Stomach smooth muscle (tissue), 2 donors: ENCODE results near the gene ALDH8A1.

Experiments used
- H3K27ac ChIP-seq: one replicate; pipeline ENCODE4 v1.7.0; 2013; ENCODE audit warnings: mild to moderate bottlenecking, low read length, inconsistent platforms
- H3K27me3 ChIP-seq, 2 donors: one replicate each; pipeline ENCODE4 v1.7.0; 2013; ENCODE audit warnings: low read length in 2 of 2; ENCODE audit not compliant: insufficient read depth in 2 of 2, control insufficient read depth in 1 of 2
- H3K36me3 ChIP-seq, 2 donors: one replicate each; pipeline ENCODE4 v1.7.0; 2013; ENCODE audit warnings: low read length in 2 of 2; ENCODE audit not compliant: control insufficient read depth in 2 of 2, insufficient read depth in 2 of 2
- H3K4me1 ChIP-seq: one replicate; pipeline ENCODE4 v1.7.0; 2013; ENCODE audit warnings: low read length; ENCODE audit not compliant: control insufficient read depth, insufficient read depth
- H3K4me3 ChIP-seq, 2 donors: one replicate each; pipeline ENCODE4 v1.7.0; 2013; ENCODE audit warnings: low read length in 2 of 2
- H3K9ac ChIP-seq, 2 donors: one replicate each; pipeline ENCODE4 v1.7.0; 2013; ENCODE audit warnings: low read length in 2 of 2, mild to moderate bottlenecking in 1 of 2
- H3K9me3 ChIP-seq, 2 donors: one replicate each; pipeline ENCODE4 v1.7.0; 2013; ENCODE audit warnings: low read length in 2 of 2; ENCODE audit not compliant: control insufficient read depth in 2 of 2
- donor health status: healthy.
- donor health status: Pancreatic carcinoma.

The ALDH8A1 gene

GRCh38 chr6:134979142-134979541 lies 29.2 kb upstream of the ALDH8A1 start:
- H3K9ac ChIP-seq: no peak overlapping the region
- H3K4me1 ChIP-seq: no peaks in the 10 kb centered on the region
- no peak overlapping the region for H3K27ac ChIP-seq
- peaks cover 12 to 30% of the 10 kb centered on the region in 2 donors for H3K36me3 ChIP-seq
- no peaks in the 10 kb centered on the region for H3K27me3 ChIP-seq
- H3K4me3 ChIP-seq: no peak overlapping the region
- H3K9me3 ChIP-seq: no peaks in the 10 kb centered on the region

DNA sequence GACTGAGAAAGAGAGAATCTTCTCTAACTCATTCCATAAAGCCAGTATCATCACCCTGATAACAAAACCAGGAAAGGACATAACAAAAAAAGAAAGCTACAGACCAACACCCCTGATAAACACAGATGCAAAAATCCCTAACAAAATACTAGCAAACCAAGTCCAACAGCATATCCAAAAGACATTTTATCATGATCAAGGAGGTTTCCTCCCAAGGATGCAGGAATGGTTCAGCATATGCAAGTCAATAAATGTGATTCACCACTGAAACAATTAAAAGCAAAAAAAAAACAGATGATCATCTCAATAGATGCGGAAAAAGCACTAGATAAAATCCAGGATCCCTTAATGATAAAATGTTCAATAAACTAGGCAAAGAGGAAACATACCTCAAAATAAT lies 24.5 kb upstream of the ALDH8A1 start:
- no peak overlapping the region for H3K9ac ChIP-seq
- H3K27ac ChIP-seq: no peak overlapping the region
- no peak overlapping the region for H3K4me3 ChIP-seq
- H3K36me3 ChIP-seq: peaks cover 4 to 13% of the 10 kb centered on the region in 2 donors
- H3K27me3 ChIP-seq: no peaks in the 10 kb centered on the region
- H3K4me1 ChIP-seq: no peaks in the 10 kb centered on the region
- no peaks in the 10 kb centered on the region for H3K9me3 ChIP-seq

DNA sequence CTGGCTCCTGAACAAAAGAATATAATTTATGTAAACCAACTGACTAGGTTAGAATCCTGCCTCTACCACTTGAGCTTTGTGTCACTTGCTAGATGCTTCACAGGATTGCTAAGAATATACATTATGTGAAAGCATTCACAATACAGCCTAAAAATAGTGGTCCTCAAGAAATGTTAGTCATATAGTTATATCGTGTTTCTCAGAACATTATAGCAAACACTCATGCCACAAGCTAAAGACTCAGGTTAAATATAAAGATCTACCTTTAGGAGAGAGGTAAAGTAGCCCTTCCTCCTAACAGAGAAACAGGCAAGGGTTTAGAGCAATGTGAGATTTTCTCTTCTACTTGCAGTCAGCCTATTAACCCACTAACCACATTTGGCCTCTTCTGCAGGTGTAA lies 17.8 kb upstream of the ALDH8A1 start:
- Histone ChIP-seq H3K9ac (no peak overlapping the region), H3K4me1 (no peaks in the 10 kb centered on the region), H3K4me3 (no peak overlapping the region), H3K36me3 (peaks cover 12 to 13% of the 10 kb centered on the region in 2 donors), H3K9me3 (no peaks in the 10 kb centered on the region), H3K27ac (no peak overlapping the region), H3K27me3 (no peaks in the 10 kb centered on the region)

DNA sequence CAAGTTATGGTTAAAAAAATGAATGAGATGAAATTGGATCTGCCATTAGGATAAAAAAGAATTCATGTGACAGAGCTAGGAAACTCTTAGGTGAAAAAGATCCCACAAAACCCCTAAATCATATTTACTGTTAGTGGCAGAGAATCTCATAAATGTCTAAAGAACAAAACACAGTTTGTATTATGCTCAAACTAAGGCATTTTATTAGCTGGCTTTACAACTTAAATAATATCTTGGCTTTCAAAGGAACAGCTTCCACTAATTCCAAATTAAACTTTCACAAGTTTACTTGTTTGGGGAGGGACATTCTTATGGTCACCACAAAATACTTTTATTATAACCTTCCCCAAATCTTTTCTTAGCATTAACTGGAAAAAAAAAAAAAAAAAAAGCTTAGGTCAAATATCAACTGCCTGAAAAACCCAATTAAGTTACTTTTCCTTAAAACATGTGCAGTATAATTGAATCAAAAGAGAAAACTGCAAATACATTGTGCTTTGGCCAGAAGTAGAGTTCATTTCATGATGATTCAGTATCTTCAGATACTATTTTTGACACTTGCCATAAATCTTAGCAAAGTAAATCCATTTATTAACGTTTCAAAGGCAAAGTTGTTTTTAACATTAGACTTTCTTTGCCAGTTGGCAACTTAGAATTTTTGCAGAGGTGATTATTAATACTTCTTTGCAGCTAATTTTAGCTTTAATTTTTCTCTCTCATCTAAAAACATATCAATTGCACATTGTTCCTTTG lies 14.7 kb upstream of the ALDH8A1 start:
- no peak overlapping the region for H3K4me3 ChIP-seq
- H3K4me1 ChIP-seq: no peaks in the 10 kb centered on the region
- H3K9ac ChIP-seq: no peak overlapping the region
- no peaks in the 10 kb centered on the region for H3K27me3 ChIP-seq
- H3K9me3 ChIP-seq: no peaks in the 10 kb centered on the region
- H3K27ac ChIP-seq: no peak overlapping the region
- H3K36me3 ChIP-seq: peaks cover 11 to 22% of the 10 kb centered on the region in 2 donors

GRCh38 chr6:134962421-134962820 lies 12.5 kb upstream of the ALDH8A1 start:
- no peak overlapping the region for H3K9ac ChIP-seq
- H3K27me3 ChIP-seq: no peaks in the 10 kb centered on the region
- H3K36me3 ChIP-seq: peaks cover 11 to 22% of the 10 kb centered on the region in 2 donors
- no peaks in the 10 kb centered on the region for H3K4me1 ChIP-seq
- no peak overlapping the region for H3K4me3 ChIP-seq
- no peaks in the 10 kb centered on the region for H3K9me3 ChIP-seq
- H3K27ac ChIP-seq: no peak overlapping the region

DNA sequence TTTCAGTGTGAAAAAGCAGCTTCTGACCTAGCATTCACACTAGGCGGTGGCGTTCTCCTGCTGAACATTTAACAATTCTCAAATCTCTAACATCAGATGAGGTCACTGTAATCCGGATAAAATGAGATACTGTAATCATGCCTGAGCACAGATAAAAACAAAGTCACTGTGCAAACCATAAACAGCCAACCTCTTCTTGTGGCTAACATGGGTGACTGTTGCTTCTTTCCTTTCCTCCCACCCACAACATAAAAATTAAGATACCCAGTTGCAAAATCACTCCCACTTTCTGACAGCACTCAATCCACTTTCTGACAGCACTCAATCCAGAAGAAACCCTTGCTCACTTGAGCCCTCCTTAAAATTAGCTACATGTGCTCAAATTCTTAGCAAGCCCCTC lies 11.5 kb upstream of the ALDH8A1 start:
- H3K36me3 ChIP-seq: peaks cover 11 to 22% of the 10 kb centered on the region in 2 donors

DNA sequence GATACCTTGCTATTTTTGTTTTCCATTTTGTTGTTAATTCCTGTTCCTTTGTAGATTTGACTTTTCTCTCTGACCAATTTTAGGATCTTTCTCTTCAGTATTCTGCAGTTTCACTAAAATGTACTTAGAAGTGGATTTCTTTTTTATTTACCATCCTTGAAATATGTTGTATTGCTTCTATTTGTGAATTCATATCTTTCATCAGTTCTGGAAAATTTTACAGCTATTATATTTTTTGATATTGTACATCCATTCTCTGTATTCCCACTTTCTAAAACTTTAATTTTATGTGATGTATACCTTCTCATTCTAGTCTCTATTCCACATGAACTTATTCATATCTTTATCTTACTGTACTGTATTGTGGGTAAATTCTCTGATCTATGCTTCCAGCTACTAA lies 9.7 kb upstream of the ALDH8A1 start:
- H3K27ac ChIP-seq: no peak overlapping the region
- H3K9me3 ChIP-seq: no peaks in the 10 kb centered on the region
- no peaks in the 10 kb centered on the region for H3K4me1 ChIP-seq

More for the DNA sequence above, 11.5 kb upstream of the ALDH8A1 start:
- H3K4me3 ChIP-seq: no peak overlapping the region
- no peak overlapping the region for H3K27ac ChIP-seq
- H3K4me1 ChIP-seq: no peaks in the 10 kb centered on the region
- no peak overlapping the region for H3K9ac ChIP-seq
- no peaks in the 10 kb centered on the region for H3K9me3 ChIP-seq
- H3K27me3 ChIP-seq: no peaks in the 10 kb centered on the region

DNA sequence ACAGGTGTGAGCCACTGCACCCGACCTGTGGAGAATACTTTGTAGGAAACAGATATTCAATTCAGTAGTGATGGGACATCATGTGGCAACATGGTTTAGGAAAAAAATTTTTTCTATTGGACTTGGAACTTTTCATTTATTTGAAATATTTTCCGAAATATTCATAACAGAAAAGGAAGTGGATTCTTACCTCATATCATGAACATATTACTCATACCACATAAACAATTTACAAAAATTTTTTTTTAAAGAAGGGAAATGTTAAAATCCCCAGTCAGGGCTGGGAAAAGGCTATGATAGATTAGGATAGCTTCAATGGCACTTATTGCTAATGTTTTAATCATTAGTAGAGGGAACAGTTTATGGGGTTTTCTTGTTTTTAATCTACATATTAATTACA lies 6.8 kb upstream of the ALDH8A1 start:
- Histone ChIP-seq H3K4me1 (no peaks in the 10 kb centered on the region), H3K27me3 (no peaks in the 10 kb centered on the region), H3K9me3 (no peaks in the 10 kb centered on the region), H3K27ac (no peak overlapping the region), H3K36me3 (peaks cover 0 to 3% of the 10 kb centered on the region in 2 donors), H3K4me3 (no peak overlapping the region), H3K9ac (no peak overlapping the region)

More for the DNA sequence above, 9.7 kb upstream of the ALDH8A1 start:
- Histone ChIP-seq H3K36me3 (peaks cover 4 to 15% of the 10 kb centered on the region in 2 donors), H3K4me3 (no peak overlapping the region), H3K27me3 (no peaks in the 10 kb centered on the region), H3K9ac (no peak overlapping the region)

DNA sequence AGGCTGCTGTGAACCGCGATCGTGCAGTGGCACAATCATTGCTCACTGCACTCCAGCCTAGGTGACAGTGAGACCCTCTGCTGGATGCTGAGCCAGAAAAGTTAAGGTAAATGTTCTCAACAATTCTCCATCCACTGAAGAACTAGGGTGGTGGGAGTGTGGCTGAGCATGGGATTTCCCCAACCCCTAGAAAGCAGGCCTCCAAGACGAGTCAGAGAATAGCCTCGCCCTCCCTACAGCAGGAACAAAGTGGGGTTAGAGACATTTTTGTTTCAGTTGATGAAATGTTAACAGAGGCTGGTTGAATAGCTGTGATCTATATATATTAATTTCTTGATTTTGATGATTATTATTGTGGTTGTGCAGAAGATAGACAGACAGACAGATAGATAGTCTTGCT lies 6.1 kb upstream of the ALDH8A1 start:
- Histone ChIP-seq H3K27ac (no peak overlapping the region), H3K4me3 (no peak overlapping the region), H3K27me3 (no peaks in the 10 kb centered on the region), H3K36me3 (no peaks in the 10 kb centered on the region), H3K9me3 (no peaks in the 10 kb centered on the region), H3K4me1 (no peaks in the 10 kb centered on the region), H3K9ac (no peak overlapping the region)

GRCh38 chr6:134954272-134955000 lies 4.5 kb upstream of the ALDH8A1 start:
- Histone ChIP-seq H3K36me3 (no peaks in the 10 kb centered on the region), H3K27ac (no peak overlapping the region), H3K4me1 (no peaks in the 10 kb centered on the region), H3K4me3 (no peak overlapping the region), H3K27me3 (no peaks in the 10 kb centered on the region), H3K9ac (no peak overlapping the region), H3K9me3 (no peaks in the 10 kb centered on the region)
